GM12878 (cell line): ENCODE measurements around the gene CDC34. TPM values are rescaled to one million over a fixed set of nuclear protein-coding genes. Genes with fewer than 3 reads are reported as not detected.

Experiments
- ATAC-seq: fragments of 200-7000 bp; cut with Tn5 transposase; 3 replicates; pipeline ENCODE4 v1.9.1; 2020; ENCODE audit warnings: mild to moderate bottlenecking, moderate library complexity
- BruUV-seq: library from RNA; stranded (reverse); fragments of 400-500 nt; replicated peaks from 2 replicates; lab custom pipeline; 2021; lab: Mats Ljungman, UMichigan
- CTCF ChIA-PET: fragments of 300-600 bp; sonication (Branson Sonifier 250); formaldehyde crosslinking; extraction: SDS; loops from one replicate; lab custom pipeline; 2021; ENCODE audit warnings: inconsistent platforms; lab: Yijun Ruan, JAX
- POLR2A ChIA-PET: fragments of 350-600 bp; formaldehyde crosslinking; extraction: SDS; loops from one replicate; lab custom pipeline; 2021; ENCODE audit warnings: inconsistent platforms; lab: Charles Lee
- RAD21 ChIA-PET: fragments of 300-600 bp; sonication (Branson Sonifier 250); formaldehyde crosslinking; loops from one replicate; lab custom pipeline; 2023; ENCODE audit warnings: antibody characterized with exemption; ENCODE audit not compliant: unreplicated experiment; lab: Charles Lee
- SMC1A ChIA-PET: fragments of 300-600 bp; sonication (Branson Sonifier 250); formaldehyde crosslinking; loops from one replicate; lab custom pipeline; 2023; ENCODE audit not compliant: unreplicated experiment, uncharacterized antibody; lab: Charles Lee
- DNase-seq: peaks from one replicate; pipeline ENCODE4 v3.0.0-alpha.2; 2011; ENCODE audit warnings: low read depth, low spot score
- FAIRE-seq: peaks from 3 replicates; lab custom pipeline; 2011; peaks lifted over from hg19 to GRCh38; lab: Jason Lieb, UNC
- H2AFZ ChIP-seq: 2 replicates; pipeline ENCODE4 v1.6.0; 2011; ENCODE audit warnings: low read depth, low read length, control low read depth; ENCODE audit not compliant: control insufficient read depth
- H3K27ac ChIP-seq: 2 replicates; pipeline ENCODE4 v1.5.1; 2011; ENCODE audit warnings: control low read depth; ENCODE audit not compliant: control insufficient read depth, insufficient read depth
- H3K27me3 ChIP-seq, 2 experiments: replicated peaks in 1 of 2; 2 replicates each; pipeline versions ENCODE4 v1.6.0 to v1.6.1; 2011; ENCODE audit warnings: low read length in 1 of 2; ENCODE audit not compliant: control insufficient read depth in 2 of 2, insufficient read depth in 2 of 2
- H3K36me3 ChIP-seq, 2 experiments: 2 replicates each; pipeline ENCODE4 v1.5.1; 2011; ENCODE audit warnings: low read length in 1 of 2; ENCODE audit not compliant: control insufficient read depth in 2 of 2, insufficient read depth in 2 of 2
- H3K4me1 ChIP-seq: 2 replicates; pipeline ENCODE4 v1.6.1; 2011; ENCODE audit warnings: mild to moderate bottlenecking, low read length, moderate library complexity, mixed read lengths; ENCODE audit not compliant: control insufficient read depth, insufficient read depth
- H3K4me2 ChIP-seq: 2 replicates; pipeline ENCODE4 v1.6.0; 2011; ENCODE audit warnings: control low read depth; ENCODE audit not compliant: control insufficient read depth, insufficient read depth
- H3K4me3 ChIP-seq: fragments of 200-600 bp; sonication (generic); 2 replicates; pipeline ENCODE4 v1.5.1; 2016
- H3K79me2 ChIP-seq: 2 replicates; pipeline ENCODE4 v1.6.0; 2011; ENCODE audit warnings: low read length; ENCODE audit not compliant: control insufficient read depth, insufficient read depth
- H3K9ac ChIP-seq: 2 replicates; pipeline ENCODE4 v1.8.0; 2011; ENCODE audit warnings: low read length, control low read depth, mixed read lengths; ENCODE audit not compliant: control insufficient read depth, insufficient read depth
- H3K9me3 ChIP-seq: replicated peaks from 3 replicates; pipeline ENCODE4 v1.5.1; 2011; ENCODE audit warnings: mild to moderate bottlenecking, low read length; ENCODE audit not compliant: control insufficient read depth, insufficient read depth
- H4K20me1 ChIP-seq: 2 replicates; pipeline ENCODE4 v1.6.0; 2011; ENCODE audit not compliant: control insufficient read depth, insufficient read depth
- BCL3 ChIP-seq: IDR thresholded peaks from 2 replicates; pipeline ENCODE4 v1.6.1; 2011; ENCODE audit warnings: borderline replicate concordance, low read depth, mild to moderate bottlenecking, moderate library complexity, low read length; ENCODE audit not compliant: insufficient read depth, poor library complexity, severe bottlenecking
- BHLHE40 ChIP-seq, 2 experiments: fragments of 450-650 bp in 1 of 2; IDR thresholded peaks; 2 replicates each; pipeline ENCODE4 v1.6.1; 2011 to 2017; ENCODE audit warnings: low read depth in 2 of 2, borderline replicate concordance in 1 of 2, improper control_type of control experiment in 1 of 2, low read length in 1 of 2, mild to moderate bottlenecking in 1 of 2
- DPF2 ChIP-seq: fragments of 450-650 bp; IDR thresholded peaks from 2 replicates; pipeline ENCODE4 v1.6.1; 2017; ENCODE audit warnings: mild to moderate bottlenecking
- IKZF1 ChIP-seq: fragments of 450-650 bp; conservative IDR thresholded peaks from 2 replicates; pipeline ENCODE4 v1.6.1; 2017; ENCODE audit warnings: antibody characterized with exemption, mild to moderate bottlenecking
- LARP7 ChIP-seq: fragments of 450-650 bp; IDR thresholded peaks from 2 replicates; pipeline ENCODE4 v1.6.1; 2017; ENCODE audit warnings: mild to moderate bottlenecking
- NBN ChIP-seq: fragments of 450-650 bp; IDR thresholded peaks from 2 replicates; pipeline ENCODE4 v1.6.1; 2016
- NR2F1 ChIP-seq: fragments of 450-650 bp; conservative IDR thresholded peaks from 2 replicates; pipeline ENCODE4 v1.6.1; 2017; ENCODE audit warnings: mild to moderate bottlenecking
- POLR2A ChIP-seq: IDR thresholded peaks from 2 replicates; pipeline ENCODE4 v1.6.1; 2011; ENCODE audit warnings: low read depth, mild to moderate bottlenecking, low read length
- SKIL ChIP-seq: fragments of 450-650 bp; IDR thresholded peaks from 2 replicates; pipeline ENCODE4 v1.6.1; 2017; ENCODE audit warnings: mild to moderate bottlenecking, low read depth, inconsistent platforms; ENCODE audit not compliant: poor library complexity, severe bottlenecking
- SPI1 ChIP-seq: IDR thresholded peaks from 2 replicates; pipeline ENCODE4 v1.6.1; 2011; ENCODE audit warnings: low read depth, mild to moderate bottlenecking, low read length, moderate library complexity, borderline replicate concordance; ENCODE audit not compliant: insufficient read depth
- TCF3 ChIP-seq: IDR thresholded peaks from 2 replicates; pipeline ENCODE4 v1.6.1; 2012; ENCODE audit warnings: low read depth, mild to moderate bottlenecking, low read length, borderline replicate concordance; ENCODE audit not compliant: insufficient read depth
- ZBTB11 ChIP-seq: fragments of 450-650 bp; formaldehyde crosslinking; IDR thresholded peaks from 2 replicates; pipeline ENCODE4 v1.5.0; 2022; ENCODE audit warnings: mild to moderate bottlenecking, missing genetic modification characterization
- WGBS: methylation state at CpG from one replicate; pipeline ENCODE4 v1.1.6; 2016; ENCODE audit warnings: low lambda C conversion rate; ENCODE audit not compliant: insufficient replicate concordance, insufficient coverage; ENCODE audit errors: missing lambda C conversion rate; 5-methylcytosine and 5-hydroxymethylcytosine counted together
- in situ Hi-C: fragments of 300-500 bp; cut with MboI; formaldehyde crosslinking; loops from 9 replicates; pipeline ENCODE4 v1.14.3; 2018; ENCODE audit warnings: mixed read lengths
- intact Hi-C: fragments of 100-400 bp; cut with micrococcal nuclease; formaldehyde crosslinking; loops from one replicate; pipeline ENCODE4 v1.14.2; 2022; ENCODE audit not compliant: unreplicated experiment
- polyA plus RNA-seq, 11 experiments: library from polyadenylated mRNA; depleted of rRNA in 4 of 11; unstranded in 6 of 11; stranded (reverse) in 5 of 11; fragments of >200 nt; fragmentation: Nextera tagmentation in 4 of 11; fragmentation: Illumina TruSeq in 1 of 11; extraction: Ambion mirVana in 4 of 11; extraction: Trizol in 1 of 11; gene quantifications; 1 replicate in 1 of 11; 2 replicates in 10 of 11; pipeline versions ENCODE4 v1.2.1 to v1.2.3, GENCODE V29; 2011 to 2016; ENCODE audit warnings: inconsistent platforms in 2 of 11, missing spikeins in 2 of 11, low read depth in 1 of 11
- total RNA-seq, 4 experiments: library from RNA; depleted of rRNA in 3 of 4; stranded (reverse); fragments of >200 nt in 3 of 4; fragmentation: Illumina TruSeq in 1 of 4; extraction: Trizol in 1 of 4; gene quantifications; 2 replicates each; pipeline versions ENCODE4 v1.2.1 to v1.2.3, GENCODE V29; 2013 to 2021

CDC34 gene
- total and polyA plus RNA-seq, 10 of the 15 experiments (the other 5 are each of a cell fraction or from before 2014, with no cell fraction given): 0.31 to 48.9 (median 28.5) TPM

- SMC1A ChIA-PET: no interaction called here
- RAD21 ChIA-PET: no interaction called here
- CTCF ChIA-PET: no interaction called here
- Histone ChIP-seq H3K36me3 (peaks cover 0 to 5% of the 10 kb centered on the region in 2 experiments; a peak in 3 of 4 replicates), H3K27me3 (no peaks in the 10 kb centered on the region), H4K20me1 (no peaks in the 10 kb centered on the region), H3K4me3 (no peak overlapping the region), H2AFZ (no peak overlapping the region), H3K79me2 (peaks cover 27% of the 10 kb centered on the region), H3K27ac (no peak overlapping the region), H3K4me2 (no peak overlapping the region), H3K4me1 (peaks cover 8% of the 10 kb centered on the region), H3K9ac (no peak overlapping the region), H3K9me3 (no peaks in the 10 kb centered on the region)
- POLR2A ChIA-PET: no interaction called here
- ATAC-seq: no peak
- WGBS: 45% methylated on average over 16 of the region's 16 CpGs
- no TSS peak for BruUV-seq
- in situ Hi-C loops (no loop called here), intact Hi-C loops (no loop called here)
- DNase-seq: no peak
- FAIRE-seq: no peak
- no peak for TF ChIP-seq ZBTB11 (CRISPR knock-in tag)
- no peak for TF ChIP-seq TCF3
- TF ChIP-seq SKIL: no peak
- TF ChIP-seq DPF2: peak; percentile 28; the same call in 1 of the 2 replicates
- peak; percentile 22 for TF ChIP-seq BCL3
- TF ChIP-seq NBN: no peak
- 0 out of 2 replicates have a peak, but pooled peaks have one; percentile 18 for TF ChIP-seq LARP7
- TF ChIP-seq NR2F1: peak; percentile 64
- no peak for TF ChIP-seq SPI1
- no peak for TF ChIP-seq IKZF1
- TF ChIP-seq POLR2A: no peak
- TF ChIP-seq BHLHE40 (IDR thresholded peaks at IDR 0.05; ENCODE audit: borderline replicate concordance in 1 of 2, low read depth in 2 of 2, low read length in 1 of 2): peak in 1 of 2 experiments; percentile 23; a peak in 1 of 4 replicates
Observed at GRCh38 chr19:535017-535835, 3.7 kb downstream of the CDC34 start.
